NCI-H128 (cell line): Measurements from ENCODE around the gene CORO2B.

Source experiments
- DNase-seq: peaks from one replicate; lab custom pipeline; 2025; ENCODE audit not compliant: unreplicated experiment; lab: John Stamatoyannopoulos, UW

Gene CORO2B

GRCh38 chr15:68578980-68579935, at the start of gene CORO2B:
CORO2B (plus strand) TSS chr15:68578993; CDS start chr15:68579263, 270 bp downstream.
- DNase-seq, result no peak

- DNase-seq, result no peak
Measured at GRCh38 chr15:68531387-68532179, 47.2 kb upstream of the CORO2B start.

- DNase-seq, result no peak
Measured at GRCh38 chr15:68536331-68537095, 42.3 kb upstream of the CORO2B start.

DNA sequence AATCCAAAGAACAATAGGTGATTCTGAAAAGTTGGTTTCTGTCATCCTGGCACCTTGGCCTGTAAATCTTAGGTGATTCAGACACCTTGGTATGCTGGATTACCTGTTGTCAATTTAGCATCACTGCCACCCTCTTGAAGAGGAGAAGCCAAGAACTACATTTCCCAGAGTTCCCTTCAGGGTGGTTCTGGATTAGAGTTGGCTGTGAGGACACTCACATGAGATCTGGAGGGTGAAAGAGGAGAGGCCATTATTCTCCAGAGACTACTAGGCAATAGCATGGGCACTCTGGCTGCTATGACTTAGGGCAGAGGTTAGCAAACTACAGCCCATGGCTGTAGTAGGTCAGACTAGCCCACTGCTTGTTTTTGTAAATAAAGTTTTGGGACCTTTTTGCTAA, 41.7 kb upstream of the CORO2B start:
- DNase-seq, result no peak

- DNase-seq, result no peak
Measured at GRCh38 chr15:68537506-68537905, 41.3 kb upstream of the CORO2B start.

- DNase-seq, result no peak
Measured at GRCh38 chr15:68538311-68538710, 40.5 kb upstream of the CORO2B start.

GRCh38 chr15:68541743-68542142, 37.0 kb upstream of the CORO2B start:
- no peak for DNase-seq

GRCh38 chr15:68542348-68542747, 36.4 kb upstream of the CORO2B start:
- DNase-seq, result no peak

DNA sequence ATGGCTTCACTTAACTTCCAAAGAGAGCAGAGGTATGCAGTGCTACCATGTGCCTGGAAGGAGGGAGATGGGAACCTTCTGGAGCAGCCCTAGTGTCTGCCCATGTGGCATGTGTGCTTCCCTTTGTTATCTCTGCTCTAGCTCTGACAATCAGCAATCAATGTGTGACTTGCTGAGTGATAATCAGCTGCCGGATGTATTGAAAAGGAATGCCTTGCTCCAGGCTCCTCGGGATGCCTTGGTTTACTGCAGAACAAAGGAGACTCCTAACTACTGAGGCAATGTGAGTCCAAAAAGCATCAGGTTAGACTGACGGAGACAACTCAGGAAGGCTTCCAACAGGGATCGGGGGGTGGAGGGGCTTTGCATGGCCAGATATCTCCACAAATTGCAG, 36.0 kb upstream of the CORO2B start:
- no peak for DNase-seq

DNA sequence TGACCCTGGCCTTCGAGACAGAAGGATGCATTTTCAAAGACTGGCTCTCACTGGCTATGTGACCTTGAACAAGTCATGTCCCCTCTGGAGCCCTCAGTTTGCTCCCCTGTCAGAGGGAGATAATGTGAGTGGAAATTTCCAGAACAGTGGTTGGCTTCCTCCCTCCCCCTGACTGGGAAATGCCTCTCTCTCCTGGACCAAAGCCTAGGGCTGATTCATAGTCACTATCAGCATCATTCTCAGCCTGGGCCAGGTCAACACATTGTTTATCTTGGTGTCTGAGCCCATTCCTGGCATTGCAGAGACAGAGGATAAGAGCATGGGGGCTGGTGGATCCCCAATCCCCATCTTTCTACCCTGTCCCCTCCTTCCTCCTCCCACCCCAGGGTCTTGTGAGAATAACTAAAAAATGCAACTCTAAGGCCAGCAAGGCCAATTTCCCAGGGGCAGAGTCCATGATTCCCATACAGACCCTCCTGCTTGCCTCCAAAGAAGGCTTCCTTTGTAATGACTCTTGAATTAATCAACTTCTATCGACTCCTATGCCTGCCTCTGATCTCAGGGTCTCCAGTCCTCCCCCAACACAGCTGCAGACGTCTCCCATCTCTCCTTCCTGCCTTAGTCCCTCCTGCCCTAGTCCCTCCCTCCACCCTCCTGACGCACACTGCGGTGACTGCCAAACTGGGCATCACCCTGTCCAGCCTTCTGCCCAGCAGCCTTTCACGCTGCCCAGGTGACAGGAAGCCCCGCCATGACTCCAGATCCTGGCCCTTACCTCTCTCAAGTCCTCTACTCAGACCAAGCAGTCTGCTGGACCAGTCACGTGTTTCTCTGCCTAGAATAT, 35.4 kb upstream of the CORO2B start:
- no peak for DNase-seq

DNA sequence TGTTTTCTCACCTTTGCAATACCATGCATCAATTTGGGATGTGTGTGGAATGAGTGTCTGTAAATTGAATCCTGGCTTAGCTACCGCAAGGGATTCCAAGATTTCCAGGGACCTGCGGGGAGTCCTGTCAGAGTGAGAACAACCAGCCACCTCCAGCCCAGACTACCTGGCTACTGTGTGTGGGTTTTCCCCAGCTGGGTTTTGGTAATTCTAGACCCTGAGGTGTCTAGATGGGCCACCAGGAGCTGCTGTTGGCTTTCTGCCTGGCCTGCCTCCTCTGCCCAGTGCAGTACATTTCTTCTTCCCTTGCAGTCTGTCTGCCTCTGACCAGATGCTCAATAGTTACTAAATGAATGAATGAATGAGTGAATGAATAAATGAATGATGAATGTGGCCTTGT, 32.5 kb upstream of the CORO2B start:
- no peak for DNase-seq

GRCh38 chr15:68548364-68548763, 30.4 kb upstream of the CORO2B start:
- DNase-seq, result no peak

DNA sequence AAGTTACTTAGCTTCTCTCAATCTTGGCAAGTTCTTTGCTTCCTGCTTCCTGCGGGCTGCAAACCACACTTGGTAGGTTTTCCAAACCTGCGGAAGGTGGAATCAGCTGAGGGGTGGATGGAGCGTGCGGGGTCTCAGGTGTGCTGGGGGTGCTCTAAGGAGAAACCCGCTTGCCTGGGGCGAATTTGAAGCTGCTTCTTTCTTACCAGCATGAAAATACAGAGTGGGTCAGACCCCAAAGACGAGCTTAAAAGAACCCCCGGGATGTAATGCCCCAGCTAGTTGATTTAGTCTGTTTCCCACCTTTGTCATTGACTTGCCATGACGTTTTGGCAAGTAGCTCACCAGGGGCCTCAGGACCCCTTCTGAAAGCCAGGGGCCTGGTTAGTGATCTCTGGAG, 28.8 kb upstream of the CORO2B start:
- DNase-seq, result no peak

DNA sequence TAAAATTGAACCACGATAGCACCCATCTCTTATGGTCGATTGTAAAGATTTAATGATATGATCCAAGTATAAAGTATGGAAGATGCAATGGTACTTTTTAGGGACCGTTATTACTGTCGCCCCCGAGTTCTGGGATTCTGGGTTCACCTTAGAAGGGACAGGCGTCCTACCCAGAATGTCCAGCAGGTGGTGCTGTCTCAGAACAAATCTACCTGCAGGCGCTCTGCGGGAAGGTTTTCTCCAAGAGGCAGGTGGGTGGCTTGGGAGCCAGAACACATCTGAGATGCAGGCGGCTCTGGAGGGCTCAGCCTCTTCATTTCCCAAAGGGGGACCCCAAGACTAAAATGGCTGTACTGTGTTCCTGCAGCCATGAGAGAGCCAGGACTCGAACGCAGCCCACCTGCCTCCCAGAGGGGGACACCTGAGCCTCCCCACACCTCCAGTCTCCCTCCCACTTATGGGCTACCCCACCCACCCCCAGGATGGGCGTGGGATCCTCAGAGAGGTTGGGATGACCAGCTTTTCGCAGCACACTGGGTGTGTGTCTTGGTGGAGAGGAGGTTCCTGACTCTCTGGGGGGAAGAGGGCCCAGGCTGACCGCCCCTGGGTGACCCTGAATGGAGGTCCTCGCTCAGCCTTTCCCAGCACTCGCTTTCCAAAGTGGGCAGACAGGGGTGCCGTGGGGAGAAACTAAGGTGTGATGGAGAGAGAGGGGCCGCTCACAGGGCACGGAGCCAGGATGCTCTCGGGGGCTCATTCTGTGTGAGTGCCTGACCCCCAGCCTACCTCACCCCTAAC, 28.1 kb upstream of the CORO2B start:
- peak; percentile 46 for DNase-seq

GRCh38 chr15:68551296-68551635, 27.5 kb upstream of the CORO2B start:
- DNase-seq, result no peak

DNA sequence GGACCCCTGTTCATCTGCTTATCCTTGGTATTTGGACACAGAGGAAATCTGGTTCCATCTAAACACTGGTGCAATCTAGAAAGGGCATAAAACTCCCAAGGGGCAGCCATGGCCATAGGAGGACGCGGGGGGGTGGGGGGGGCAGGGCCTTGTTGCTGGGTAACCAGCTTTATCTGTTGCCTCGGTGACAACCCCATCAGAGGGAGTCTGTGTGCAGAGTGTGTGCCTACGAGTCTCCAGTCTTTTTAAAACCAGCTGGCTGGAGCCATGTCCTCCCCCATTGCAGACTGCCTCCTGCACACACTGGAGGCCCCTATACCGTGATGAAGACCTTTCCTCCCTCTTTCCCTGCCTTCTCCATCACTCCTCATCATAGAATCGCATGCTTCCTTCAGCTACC, 26.4 kb upstream of the CORO2B start:
- no peak for DNase-seq

GRCh38 chr15:68552773-68553172, 26.0 kb upstream of the CORO2B start:
- no peak for DNase-seq

- DNase-seq, result no peak
Measured at GRCh38 chr15:68553314-68553993, 25.3 kb upstream of the CORO2B start.
